Measurements from ENCODE around the gene NAA15.

GRCh38 chr4:139401368-139401767 lies 100.1 kb downstream of the NAA15 start:
- no peak for TF ChIP-seq ETV6 (CRISPR knock-in tag; IDR thresholded peaks at IDR 0.05)
- TF ChIP-seq MAX (CRISPR knock-in tag; IDR thresholded peaks at IDR 0.05): no peak
- no peak for TF ChIP-seq RELA (CRISPR knock-in tag; IDR thresholded peaks at IDR 0.05; ENCODE audit: borderline replicate concordance)
- no peak for TF ChIP-seq CTCF (IDR thresholded peaks at IDR 0.05)
- no peak for TF ChIP-seq ZNF416 (CRISPR knock-in tag; IDR thresholded peaks at IDR 0.05)
- TF ChIP-seq TEAD4 (CRISPR knock-in tag; IDR thresholded peaks at IDR 0.05): no peak
